Cerebellar nuclear complex (tissue), 1 donor: Measurements from ENCODE around the gene PDZK1IP1.
A peak's percentile ranks its signal among the peaks of the same experiment; 100 is the strongest.
"Not testable (repeated sequence)": the region's sequence is repeated elsewhere in the genome, so short reads cannot be mapped to it uniquely, and the experiment has no call there.

Source experiments
- DNase-seq, 2 experiments: peaks; one replicate each; lab custom pipeline; 2025; lab: John Stamatoyannopoulos, UW

The PDZK1IP1 gene

DNA sequence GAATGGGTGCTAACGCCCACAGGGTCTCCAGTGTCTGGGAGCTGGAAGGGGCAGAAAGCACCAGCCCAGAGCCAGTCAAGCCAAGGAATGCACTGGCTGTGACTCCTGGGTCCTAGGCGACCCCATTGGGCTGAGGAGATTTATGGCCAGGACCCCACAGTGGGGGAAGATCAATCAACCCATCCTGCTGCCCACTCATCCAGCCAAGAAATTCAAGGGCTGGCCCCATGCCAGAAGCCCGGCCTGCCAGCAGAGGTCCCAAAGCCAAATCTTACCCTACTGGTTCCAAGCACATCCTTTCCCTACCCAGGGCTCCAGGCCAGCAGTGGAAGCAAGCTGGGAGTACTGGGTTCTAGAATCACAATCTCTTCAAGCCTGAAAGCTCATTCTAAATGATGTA lies 6.8 kb upstream of the PDZK1IP1 start:
- DNase-seq, result no peak

DNA sequence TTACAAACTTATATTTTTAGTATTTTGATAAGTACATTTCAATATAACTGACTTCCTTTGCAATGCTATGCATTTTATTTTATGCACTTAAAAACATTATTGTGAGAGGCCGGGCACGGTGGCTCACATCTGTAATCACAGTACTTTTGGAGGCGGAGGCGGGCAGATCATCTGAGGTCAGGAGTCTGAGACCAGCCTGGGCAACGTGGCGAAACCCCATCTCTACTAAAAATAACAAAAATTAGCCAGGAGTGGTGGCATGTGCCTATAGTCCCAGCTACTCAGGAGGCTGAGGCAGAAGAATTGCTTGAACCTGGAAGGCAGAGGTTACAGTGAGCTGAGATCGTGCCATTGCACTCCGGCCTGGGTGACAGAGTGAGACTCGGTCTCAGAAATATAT lies 6.1 kb upstream of the PDZK1IP1 start:
- DNase-seq, result not testable (repeated sequence)

DNA sequence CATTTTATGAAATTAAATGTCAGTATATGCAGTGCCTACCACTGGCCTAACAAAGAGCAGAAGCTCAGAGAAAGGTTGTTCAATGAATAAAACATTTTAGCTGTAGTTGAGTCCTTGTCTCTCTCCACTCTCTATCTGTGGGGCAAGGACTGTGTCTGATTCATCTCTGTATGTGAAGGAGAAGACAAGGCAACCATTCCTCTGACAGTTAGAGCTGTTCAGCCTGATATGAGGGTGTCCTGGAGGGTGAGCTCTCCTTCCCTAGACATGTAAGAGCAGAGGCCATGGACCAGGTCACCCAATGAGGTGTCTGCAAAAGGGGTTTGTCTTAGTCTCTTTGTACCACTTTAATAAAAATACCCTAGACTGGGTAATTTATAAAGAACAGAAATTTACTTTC lies 4.5 kb upstream of the PDZK1IP1 start:
- no peak for DNase-seq

DNA sequence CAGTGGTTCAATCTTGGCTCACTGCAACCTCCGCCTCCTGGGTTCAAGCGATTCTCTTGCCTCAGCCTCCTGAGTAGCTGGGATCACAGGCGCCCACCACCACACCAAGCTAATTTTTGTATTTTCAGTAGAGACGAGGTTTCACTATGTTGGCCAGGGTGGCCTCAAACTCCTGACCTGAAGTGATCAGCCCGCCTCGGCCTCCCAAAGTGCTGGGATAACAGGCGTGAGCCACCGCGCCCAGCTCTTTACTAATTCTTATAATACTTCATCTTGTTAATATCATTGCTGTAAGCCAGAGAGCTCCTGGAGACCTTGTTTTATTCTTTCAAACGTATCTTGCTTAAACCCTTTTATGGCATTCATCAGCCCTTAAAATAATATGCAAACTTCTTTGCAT lies 3.7 kb upstream of the PDZK1IP1 start:
- DNase-seq, result not testable (repeated sequence)

DNA sequence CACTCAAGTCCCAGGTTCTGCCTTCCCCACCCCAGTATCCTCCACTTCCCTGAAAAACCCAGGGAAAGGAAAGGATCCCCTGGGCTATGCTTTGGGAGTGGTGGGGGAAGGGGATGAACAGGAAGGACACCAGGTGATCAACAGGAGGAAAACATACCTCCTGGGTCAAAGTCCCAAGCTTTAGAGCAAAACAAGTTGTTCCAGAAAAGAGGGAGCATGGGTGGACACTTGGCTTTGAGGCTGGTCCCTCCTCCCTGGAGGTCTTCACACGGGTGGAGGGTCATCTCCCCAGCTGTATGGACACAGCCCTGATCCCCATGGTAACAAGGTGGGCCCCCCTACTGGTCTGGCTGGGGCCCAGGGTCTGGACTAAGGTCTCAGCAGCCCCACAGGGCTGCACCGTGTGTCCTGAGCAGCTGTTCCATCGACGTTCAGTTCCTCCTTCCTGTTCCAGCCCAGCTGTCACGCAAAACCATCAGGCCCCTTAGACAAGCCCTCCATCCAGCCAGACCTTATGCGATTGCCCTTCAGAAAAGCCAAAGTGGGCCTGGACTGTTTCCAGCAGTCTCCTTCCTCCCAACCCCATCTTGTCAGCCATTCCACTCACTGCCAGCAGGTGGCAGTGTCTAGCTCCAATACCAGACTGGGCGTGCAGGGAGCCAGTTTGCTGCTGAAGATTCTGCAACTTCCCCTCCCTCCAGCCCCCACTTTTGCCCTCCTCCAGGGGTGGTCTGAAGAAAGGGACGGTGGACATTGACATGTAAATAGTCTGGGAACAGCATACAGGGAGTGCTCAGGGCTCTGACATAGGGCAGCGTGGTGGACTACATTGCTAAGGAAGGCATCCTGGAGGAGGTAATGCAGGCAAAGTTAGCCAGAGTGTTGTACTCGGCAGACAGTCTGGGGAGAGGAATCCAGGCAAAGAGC lies 2.9 kb upstream of the PDZK1IP1 start:
- peak in 1 of 2 experiments; percentile 2 for DNase-seq

DNA sequence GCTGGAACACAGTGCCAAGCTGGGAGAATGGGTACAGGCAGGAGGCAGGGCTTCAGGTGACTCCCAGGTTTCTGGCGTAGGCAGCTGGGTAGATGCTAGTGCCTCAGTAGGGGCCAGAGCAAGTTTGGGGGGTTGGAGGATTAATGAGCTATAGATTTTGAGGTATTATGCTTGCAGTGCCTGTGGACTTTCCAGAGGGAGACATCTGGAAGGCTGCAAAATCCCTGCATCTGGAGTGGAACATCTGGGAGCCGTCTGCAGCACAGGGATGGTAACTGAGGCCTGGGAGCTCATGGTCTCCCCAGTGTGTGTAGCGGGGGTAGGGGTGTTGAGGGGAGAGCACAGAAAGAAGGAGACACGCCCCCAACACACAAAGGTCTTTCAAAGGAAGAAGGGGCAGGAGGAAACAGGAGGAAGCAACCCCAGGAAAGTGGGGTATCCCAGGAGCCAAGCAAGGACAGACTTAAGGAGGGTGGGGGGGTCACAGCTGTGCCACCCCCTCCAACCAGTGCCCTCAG lies 2.2 kb upstream of the PDZK1IP1 start:
- DNase-seq, result no peak

DNA sequence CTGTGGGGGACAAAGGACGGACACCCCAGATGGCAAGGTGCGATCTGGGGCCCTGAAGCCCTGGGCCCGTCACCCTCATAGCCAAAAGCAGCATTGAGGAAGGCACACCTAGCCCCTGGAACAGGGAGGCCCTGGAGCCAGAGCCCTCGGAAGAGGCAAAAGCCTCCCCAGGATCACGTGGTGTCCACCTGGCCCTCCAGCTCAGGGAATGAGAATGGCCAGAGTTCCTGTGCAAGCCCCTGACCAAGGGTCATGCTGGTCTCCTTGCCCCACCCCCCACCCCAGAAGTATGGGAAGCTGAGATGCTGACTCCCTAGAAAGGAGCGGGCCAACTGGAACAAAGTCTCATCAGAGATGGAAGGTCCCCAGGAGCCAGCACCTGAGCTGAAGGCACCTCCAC lies 1.0 kb upstream of the PDZK1IP1 start:
- DNase-seq, result no peak

DNA sequence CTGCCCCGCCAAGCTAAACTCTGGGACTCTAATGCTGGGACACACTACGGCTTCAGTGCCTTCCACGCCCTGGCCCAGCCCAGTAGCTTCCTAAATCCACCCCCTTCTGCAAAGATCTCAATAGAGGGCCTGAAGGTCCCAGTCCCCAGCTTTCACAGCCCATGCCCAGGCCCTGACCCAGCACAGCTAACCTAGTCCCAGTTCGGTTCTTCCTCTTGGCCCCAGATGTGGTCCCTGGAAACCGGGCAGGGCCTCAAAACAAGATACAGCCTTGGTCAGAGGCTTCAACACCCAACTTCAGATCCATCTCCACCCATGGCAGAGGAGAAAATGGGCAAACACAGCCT lies 646 bp upstream of the PDZK1IP1 start:
- DNase-seq, result no peak

DNA sequence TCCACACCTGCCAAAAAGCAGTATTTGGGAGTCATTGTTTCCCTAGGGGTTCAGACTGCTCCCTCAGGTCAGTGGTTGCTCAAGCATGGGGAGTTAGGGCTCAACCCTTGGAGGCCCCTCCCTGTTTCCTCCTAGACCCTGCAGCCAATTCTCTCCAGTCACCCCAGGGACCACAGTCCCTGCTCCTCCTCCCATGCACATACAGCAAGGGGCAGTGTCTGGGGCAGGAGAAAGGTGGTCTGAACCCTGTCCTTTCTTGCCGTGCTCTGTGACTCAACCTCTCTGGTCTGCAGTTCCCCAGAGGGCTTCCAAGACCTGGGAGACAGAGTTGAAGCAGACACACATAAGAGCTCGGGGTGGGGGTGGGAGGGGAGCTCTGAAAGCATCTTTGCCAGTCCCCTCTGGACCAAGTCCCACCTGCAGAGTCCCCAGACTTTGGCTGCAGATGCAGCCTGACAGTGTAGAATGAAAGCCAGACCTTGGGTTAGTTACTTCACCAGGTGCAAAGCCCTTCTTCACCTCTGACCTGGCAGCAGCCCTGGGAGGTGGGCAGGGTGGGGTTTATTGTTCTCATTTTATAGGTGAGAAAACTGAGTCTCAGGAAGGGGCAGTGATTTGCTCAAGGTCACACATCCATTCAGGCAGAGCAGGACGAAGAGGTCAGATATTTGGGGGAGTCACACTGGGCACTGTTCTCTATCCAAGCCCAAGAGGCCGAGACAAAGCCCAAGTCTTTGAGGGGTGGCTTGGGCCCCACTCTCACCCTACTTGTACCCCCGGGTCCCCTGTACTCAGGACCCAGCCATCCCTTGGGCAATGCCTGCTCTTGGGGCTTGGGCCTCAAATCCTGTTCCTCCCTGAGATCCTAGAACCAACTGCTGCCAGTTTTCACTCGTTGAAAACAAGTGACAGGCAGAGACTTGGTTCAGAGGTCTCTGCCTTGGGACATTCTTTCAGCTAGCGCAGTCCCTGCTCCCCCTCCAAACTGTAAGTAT lies 748 bp downstream of the PDZK1IP1 start:
- DNase-seq, result no peak

DNA sequence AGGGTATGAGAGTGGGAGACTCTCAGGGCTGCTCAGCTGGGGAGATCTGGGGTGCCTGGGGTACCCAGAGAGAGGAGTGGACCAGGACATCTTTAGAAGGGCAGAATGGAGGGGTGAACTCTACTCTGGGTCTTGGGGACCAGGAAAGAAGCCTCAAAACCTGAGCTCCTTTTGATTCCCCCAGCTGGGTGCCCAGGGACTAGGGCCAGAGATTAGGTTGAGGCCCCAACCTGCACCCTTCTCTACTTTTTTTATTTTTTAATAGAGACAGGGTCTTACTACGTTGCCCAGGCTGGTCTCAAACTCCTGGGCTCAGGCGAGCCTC lies 1.9 kb downstream of the PDZK1IP1 start:
- no peak for DNase-seq

DNA sequence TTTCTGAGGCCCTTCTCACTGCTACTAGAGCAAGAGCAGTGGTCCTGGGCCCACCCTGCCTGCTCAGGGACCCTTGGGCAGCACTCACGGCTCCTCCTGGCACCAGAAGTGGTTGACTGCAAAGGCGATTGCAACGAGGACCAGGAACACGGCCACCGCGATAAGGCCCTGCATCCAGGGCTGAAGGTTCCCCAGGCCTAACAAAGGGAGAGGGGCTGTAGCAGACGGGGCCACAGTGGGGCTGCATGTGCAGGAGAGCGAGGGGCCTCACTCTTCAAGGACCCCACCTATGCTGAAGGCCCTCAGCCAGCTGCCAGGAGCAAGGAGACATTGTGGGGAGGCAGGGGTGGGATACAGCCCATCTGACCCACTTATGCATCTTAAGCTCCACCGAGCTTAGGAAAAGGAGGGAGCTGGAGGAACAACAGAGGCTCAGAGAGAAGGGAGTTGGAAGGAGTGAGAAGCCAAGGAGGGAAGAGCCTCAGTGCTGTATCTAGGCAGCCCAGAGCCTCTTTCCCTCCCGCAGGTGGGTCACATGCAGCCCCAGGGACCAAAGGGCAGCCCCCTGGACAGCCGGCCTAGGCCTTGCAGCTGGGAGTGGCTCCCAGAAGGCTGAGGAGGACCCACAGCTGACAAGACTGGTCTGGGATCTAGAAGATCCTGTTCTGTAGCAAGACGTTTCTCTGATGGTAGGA lies 2.5 kb downstream of the PDZK1IP1 start:
- no peak for DNase-seq

DNA sequence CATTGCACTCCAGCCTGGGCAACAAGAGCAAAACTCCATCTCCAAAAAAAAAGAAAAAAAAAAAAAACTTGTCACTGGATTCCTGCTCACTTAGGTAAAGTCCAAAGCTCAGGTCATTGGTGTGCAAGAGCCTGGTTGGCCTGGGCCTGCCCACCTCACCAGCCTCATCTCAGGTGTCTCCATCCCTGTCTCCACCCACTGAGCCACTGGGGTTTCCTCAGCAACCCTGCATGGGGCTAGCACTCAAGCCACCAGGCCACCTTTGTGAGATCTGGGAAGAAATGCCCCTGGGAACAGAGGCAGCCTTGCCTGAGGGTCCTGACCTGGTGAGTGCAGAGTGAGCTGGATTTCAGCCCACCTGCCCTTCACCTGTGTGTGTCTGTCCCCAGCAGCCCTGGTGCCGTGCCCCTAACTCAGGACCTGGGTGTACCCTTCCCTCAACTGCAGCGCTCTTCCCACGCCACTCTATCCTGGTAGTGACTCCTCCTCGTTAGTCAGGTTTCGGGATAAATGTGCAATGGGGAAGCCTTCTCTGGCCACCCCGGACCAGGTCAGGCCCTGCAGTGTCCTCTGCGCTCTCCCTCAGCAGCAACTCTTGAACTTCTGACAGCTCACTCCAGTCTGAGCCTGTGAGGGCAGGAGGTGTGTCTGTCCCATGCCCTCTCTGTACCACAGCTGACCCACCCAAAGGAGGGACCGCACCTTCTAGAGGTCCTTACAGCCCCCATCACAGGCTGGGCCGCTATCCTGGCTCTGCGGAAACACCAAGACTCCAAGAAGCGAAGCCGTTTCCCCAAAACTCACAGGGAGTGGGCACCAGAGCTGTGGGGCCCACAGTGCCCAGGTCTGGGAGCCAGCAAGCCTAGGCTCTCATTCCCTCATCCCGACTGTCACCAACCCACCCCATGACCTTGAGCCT lies 3.3 kb downstream of the PDZK1IP1 start:
- no peak for DNase-seq

DNA sequence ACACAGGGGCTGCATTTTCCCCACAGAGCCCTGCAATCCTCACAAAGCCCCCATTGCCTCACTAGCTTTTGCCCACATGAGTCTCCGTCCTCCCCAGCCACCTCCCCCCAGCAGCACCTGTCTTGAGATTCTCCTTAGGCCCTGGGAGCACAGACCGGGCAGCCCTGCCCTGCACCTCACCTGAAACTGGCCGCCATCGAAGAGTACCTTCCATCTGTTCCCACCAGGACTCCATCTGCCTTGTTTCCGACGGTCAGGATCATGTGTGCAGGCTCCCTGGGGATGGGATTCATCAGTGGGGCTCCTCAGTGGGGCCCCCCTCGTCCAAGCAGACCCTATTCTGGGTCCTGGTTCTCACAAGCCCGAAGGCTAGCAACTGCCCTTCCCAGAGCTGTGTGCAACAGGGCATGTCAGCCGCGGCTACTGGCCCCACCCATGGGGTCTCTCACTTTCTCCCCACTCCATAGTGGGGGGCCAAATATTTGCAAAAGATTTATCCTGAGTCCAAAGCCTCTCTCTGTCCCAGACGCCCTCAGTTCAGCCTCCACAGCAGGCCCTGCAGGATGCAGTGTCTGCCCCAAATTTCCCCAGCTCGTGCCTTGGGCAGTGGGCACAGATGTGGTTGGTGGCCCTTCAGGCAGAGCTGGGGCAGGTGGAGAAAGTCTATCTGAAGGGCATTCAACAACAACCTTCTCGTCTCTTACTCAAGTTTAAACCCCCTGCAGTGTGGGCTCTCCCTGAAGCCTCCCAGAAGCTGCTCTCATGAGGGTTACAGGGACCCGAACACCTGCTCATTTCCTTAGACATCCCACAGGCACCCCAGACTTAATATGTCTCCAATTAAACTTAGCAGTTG lies 4.8 kb downstream of the PDZK1IP1 start:
- no peak for DNase-seq

DNA sequence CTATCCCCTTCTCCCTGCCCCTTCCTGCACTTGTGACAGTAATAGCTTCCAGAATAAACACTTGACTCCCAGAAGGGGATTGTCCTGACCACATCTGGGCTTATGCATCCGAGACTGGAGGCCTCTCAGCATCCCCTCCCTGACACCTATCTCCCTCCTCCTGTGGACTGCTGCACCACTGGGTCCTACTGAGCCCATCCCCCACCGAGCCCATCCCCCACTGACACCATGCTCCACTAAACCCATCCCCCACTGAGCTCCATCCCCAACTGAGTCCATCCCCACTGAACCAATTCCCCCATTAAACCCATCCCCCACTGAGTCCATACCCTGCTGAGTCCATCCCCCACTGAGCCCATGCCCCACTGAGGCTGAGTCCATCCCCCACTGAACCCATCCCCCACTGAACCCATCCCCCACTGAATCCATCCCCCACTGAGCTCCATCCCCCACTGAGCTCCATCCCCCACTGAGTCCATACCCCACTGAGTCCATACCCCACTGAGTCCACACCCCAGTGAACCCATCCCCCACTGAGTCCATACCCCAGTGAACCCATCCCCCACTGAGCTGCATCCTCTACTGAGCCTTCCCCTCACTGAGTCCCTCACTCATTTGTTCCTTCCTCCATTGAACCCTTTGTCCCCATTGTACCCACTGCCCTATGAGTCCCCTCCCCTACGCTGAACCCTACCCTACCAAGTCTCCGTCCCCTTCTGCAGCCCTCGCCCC lies 5.6 kb downstream of the PDZK1IP1 start:
- DNase-seq, result no peak

DNA sequence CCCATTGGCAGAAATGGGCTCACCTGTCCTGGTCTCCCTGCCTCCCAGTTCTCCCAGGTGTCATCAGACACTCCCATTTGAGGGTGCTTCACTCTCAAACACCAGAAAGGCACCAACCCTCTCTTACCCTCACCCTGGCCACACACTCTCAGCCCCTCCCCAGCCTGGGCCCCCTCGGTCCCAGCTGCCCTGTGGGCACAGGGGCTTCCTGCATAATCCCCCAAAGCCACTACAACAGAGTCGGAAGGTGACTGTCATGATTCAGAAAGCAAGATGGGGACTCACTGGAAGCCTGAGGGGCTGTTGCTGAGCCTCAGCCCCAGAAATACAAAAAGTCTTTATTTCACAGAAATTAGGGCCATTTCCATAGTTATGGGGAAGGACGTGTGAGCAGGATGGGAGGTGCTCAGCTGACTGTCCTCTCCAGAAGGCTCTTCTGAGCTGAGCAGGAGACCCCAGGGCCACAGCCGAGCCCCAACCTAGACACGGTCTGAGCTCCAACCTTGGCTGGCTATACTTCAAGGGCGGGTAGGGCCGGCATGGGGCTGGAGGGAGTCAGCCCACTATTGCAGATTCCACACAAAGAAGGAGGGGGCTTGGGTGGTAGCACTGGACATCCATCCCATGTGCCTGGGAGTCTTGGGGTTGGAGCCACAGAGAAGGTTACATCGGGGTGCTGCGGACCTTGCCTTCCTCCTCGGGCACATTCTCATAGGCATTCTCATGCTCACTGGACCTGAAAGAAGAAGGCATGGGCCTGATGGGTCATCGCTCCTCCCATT lies 6.3 kb downstream of the PDZK1IP1 start:
- DNase-seq, result no peak

DNA sequence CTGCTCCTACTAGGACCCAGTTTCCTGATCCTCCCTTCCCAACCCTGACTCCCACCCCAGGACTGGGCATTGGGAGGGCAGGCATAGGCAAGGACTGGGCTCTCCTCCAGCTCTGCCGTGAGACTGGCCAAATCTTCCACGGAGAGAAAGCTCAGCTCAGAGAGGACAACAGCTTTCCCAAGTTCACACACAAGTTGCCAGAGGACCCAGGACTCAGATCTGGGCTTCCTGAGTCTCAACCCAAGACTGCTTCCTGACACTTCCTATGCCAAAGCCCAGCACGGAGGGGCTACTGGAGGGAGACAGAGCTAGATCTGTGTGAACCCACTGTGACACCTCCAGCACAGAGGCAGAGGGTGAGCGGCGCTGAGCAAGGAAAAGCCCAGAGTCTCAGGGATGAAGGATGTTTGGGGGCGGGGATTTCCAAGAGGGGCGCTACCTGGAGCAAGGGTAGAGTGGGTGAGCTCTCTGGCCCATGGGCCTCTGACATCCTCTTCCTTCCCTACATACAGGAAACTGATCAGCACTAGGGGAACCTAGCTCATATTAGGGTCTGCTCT lies 7.1 kb downstream of the PDZK1IP1 start:
- no peak for DNase-seq

DNA sequence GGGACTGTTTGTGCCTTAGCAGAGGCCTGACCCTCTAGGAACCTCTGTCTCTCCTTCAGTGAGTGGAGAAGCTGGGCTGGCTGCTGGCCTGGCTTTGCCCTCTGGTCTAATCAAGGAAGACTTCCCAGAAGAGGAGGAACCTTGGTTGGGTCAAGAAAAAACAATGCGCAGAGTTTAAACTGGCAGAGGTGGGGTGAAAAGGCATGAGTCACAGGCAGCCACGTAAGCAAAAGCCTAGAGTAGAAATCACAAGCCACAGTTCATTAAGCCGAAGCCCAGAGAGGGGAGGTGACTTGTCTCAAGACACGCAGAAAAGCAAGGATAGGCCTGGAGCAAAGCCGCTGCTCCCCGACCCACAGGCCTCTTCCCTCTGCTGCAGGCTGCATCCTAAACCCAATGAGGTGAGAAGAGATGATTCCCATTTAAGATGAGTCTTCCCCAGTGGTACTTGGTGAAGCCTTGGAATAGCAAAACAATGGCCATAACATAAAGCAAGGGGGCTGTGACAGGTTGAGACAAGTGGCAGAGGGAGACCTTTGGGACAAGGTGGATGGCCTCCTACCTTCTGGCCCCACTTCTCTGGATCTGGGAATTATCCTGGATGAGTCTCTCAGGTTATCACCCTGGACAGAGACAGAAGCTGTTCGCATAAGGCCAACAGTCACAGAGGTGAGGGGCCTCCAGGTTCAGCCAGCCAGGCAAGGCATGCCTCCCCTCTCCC lies 7.7 kb downstream of the PDZK1IP1 start:
- no peak for DNase-seq
